HCEC 1CT (cell line): Measurements from ENCODE around the gene KIF16B.
"Not testable (repeated sequence)": the region's sequence is repeated elsewhere in the genome, so short reads cannot be mapped to it uniquely, and the experiment has no call there.

ENCODE experiments used
- DNase-seq: peaks from one replicate; pipeline ENCODE4 v3.0.0-alpha.2; 2017

Gene KIF16B, protein sequence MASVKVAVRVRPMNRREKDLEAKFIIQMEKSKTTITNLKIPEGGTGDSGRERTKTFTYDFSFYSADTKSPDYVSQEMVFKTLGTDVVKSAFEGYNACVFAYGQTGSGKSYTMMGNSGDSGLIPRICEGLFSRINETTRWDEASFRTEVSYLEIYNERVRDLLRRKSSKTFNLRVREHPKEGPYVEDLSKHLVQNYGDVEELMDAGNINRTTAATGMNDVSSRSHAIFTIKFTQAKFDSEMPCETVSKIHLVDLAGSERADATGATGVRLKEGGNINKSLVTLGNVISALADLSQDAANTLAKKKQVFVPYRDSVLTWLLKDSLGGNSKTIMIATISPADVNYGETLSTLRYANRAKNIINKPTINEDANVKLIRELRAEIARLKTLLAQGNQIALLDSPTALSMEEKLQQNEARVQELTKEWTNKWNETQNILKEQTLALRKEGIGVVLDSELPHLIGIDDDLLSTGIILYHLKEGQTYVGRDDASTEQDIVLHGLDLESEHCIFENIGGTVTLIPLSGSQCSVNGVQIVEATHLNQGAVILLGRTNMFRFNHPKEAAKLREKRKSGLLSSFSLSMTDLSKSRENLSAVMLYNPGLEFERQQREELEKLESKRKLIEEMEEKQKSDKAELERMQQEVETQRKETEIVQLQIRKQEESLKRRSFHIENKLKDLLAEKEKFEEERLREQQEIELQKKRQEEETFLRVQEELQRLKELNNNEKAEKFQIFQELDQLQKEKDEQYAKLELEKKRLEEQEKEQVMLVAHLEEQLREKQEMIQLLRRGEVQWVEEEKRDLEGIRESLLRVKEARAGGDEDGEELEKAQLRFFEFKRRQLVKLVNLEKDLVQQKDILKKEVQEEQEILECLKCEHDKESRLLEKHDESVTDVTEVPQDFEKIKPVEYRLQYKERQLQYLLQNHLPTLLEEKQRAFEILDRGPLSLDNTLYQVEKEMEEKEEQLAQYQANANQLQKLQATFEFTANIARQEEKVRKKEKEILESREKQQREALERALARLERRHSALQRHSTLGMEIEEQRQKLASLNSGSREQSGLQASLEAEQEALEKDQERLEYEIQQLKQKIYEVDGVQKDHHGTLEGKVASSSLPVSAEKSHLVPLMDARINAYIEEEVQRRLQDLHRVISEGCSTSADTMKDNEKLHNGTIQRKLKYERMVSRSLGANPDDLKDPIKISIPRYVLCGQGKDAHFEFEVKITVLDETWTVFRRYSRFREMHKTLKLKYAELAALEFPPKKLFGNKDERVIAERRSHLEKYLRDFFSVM (N-terminal part only)

DNA sequence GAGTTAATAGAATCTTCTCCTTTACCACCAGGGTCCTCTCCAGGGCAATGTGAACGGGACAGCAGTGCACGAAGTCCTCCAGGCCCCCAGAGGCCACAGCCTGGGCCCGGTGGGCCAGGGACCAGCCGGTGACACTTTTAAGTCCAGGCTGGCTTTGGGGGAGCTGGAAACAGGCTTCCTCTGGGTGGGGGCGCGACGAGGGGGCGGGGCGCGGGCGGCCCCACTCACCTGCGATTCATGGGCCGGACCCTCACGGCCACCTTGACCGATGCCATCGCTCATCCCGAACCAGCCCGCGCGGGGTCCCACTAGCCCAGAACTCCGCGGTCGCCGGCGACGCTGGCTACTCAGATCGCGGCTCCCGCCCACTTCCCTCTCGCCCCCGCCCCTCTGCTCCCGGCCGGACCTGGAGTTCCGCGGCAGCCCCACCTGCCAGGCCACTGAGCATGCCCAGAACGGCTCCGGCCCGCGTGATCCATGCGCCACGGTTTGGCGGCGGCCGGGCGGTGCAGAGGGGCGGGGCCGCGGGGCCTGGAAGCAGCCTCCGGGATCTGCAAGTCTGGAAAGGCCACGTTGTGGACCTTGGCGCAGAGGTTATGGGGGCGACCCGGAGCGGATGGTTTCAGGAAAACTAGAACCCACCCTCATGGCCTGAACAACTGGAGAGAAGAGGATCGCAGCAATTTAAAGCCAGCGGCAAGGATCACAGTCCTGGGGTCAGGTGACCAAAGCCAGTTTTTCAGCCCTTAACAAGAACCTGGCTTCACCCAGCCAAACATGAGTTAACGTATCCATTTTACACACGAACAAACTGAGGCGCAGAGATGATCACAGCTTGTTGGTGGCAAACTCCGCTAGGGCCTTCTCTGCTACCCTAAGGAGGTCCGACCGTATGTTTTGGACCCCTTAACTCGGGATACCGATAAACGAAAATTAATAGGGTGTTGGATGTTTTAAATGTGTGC lies at the start of gene KIF16B:
Gene KIF16B, minus strand, starts transcription at position 448 of the 965 bp plus-strand sequence. Its CDS starts 173 bp downstream, at position 275.
- peak; percentile 84 for DNase-seq

DNA sequence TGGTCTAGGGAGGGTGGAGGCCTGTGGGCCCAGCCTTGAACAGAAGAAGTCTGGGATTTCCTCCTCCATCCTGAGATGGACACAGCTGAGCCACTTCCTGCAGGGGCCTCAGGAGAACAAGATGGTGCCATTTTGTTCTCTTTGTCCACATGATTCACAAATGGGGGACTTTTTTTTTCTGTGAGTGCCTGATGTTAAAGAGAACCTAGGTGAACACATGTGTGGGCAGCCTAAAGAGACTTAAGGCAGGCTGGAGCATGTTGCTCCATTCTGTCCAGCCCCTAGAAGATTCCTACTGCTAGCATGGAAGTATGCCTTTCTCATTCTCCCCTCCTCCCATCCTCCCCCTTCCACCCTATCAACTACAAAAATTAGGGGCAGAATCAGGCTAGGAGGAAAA lies 49.3 kb upstream of the KIF16B start:
- DNase-seq: no peak

DNA sequence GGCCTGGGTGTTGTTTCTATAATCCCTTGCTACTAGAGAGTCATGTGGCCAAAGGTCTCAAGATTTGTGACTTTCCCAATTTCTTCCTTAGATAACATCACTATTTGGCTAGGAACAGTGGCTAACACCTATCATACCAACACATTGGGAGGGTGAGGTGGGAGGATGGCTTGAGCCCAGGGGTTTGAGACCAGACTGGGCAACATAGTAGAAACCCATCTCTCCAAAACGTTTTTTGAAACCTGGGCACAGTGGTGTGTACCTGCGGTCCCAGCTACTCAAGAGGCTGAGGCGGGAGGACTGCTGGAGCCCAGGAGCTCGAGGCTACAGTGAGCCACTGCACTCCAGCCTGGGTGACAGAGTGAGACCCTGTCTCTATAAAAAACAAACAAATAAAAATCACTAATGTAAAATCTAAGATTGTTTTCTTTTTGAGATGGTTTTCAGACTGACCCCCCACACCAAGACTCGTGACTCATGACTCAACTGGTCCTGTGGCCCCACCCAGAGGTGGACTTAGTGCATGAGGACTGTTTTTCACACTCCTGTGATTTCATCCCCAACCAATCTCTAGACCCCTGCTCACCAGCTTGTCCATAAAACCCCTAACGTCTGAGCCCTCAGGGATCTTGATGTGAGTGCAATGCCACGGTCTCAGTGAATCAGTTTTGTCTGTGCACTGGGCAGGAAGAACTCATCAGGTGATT lies 48.3 kb upstream of the KIF16B start:
- no peak for DNase-seq

DNA sequence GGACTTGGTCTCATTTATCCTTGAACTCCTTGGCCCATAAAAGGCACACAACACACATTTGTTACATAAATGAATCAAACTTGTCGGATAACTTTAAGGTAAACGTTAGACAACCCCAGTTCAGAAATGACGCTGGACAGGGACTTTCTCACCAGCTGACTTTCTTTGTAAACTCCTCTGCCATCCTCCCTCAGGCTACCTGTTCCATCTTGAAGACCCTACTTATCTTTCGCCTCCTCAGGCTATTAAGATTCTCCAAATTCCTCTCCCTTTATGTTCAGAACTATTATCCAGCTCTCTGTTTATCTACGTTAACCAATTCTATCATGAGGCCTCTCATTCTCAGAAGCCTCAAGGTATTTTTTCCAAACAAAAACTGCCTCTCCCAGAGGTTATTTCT lies 47.7 kb upstream of the KIF16B start:
- no peak for DNase-seq

DNA sequence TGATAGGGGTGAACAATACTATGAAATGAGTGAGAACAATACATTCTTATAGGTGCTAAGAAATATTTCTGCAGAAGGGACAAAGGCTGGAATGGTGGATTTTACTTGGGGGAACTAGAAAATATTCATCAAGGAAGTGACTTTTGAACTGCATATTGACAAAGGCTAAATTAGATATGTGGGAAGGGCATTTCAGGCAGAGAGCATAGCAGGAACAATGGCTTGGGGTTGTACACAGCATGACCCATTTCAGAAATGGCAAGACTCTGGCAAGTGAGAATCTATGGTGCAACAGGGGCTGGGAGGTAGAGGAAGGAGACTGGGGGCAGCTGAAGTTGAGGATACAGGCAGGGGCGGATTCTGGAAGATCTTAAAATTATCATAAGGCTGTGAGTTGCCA lies 46.7 kb upstream of the KIF16B start:
- no peak for DNase-seq

DNA sequence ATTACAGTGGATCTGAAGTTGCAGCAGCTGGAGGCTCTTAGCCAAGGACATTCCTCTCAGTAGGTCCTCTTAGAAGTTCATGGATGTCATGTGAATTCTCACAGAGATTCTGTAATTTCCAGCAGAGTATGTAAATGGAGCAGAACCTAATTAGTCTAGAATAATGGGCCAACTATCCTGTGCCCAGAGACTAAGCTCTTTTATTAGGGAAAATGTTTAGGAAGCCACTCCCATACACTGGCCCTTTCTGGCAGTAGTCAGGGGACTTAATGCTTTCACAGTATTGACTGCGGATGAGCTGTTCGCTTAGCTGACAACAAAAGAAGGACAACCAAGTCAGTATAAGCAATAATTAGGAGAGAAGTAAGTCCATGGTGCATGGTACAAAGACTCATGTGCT lies 43.8 kb upstream of the KIF16B start:
- no peak for DNase-seq

DNA sequence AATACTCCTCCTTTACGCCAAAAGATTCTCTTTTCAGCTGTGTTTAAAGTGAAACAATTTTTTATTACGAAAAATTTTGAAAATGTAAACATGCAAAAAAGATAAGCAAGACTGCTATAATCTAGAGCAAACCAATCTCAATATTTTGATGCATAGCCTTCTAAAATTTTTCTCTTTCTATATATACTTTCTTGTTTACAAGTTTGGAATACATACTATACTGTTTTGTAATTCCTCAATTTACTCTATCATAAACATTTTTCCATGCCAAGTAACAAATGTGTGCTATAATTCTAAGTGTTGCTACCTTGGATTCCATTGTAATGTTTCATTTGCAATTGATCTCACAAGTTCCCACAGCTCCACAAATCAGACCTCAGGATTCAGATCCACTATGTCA lies 43.1 kb upstream of the KIF16B start:
- no peak for DNase-seq

DNA sequence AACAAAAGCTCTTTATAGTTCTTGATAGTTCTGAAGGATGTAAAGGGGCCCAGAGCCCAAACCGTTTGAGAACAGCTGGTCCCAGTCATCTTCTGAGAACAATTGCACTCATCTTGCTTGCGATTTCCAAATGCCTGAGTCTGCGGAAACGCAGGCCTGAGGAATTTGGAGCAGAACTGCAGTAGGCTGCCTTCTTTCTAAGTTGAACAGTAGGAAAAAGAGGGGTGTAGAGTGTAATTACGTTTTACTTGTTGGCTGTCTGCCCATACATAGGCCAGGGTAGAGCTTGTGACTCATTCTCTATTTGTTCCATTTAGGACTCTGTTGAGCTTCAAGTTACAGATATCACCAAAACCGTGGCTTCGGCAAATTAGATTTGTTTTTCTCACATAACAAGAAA lies 42.0 kb upstream of the KIF16B start:
- DNase-seq: peak; percentile 88

DNA sequence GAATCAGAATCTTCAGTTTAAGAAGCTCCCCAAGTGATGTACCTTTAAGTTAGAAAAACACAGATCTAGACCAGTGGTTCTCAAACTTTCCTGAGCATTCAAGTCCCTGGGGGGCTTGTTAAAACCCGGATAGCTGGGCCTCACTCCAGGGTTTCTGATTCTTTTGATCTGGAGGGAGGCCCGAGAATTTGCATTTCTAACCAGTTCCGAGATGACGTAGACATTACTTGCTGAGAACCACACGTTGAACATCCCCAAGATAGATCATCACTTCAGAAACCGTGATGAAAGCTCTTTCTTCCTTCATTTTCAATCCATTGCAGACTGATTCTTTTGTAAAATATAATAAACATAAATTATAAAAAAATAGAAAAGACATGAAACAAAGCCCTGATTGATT lies 40.7 kb upstream of the KIF16B start:
- no peak for DNase-seq

DNA sequence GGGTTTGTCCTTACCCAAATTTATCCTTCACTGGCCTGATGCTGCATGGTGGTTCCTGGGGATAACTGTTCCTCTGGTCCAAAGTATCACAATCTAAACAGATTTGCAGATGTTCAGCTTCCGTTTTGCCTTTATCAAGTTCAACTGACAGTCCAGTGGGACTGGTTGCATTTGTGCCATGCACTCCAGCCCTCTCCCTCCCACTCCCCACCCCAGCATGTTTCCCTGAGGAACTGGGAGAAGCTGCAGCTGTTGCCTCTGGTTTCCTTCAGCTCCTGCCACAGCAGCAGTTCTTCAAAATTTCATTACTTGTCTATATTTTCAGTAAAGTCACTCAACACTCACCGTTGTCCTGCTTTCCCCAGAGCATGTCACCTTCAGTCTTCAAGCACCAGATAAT lies 39.5 kb upstream of the KIF16B start:
- no peak for DNase-seq

DNA sequence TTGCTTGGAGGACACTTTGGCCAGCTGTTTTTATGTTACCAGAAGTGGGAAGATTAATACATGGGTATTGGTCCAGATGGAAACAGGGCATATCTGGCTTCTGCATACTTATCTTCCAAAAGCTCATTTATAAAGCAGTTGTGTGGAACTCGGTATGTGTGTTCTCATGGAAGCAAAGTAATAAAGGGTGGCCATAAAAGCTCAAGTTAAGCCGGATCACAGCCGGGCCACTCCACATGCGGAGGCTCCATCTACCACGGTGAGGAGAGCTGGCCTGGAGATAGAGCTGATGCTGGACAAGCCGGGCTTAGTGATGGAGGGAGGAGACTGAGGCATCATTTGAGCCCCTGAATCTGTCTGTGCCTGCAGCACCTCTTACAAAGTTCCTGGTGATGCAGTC lies 38.6 kb upstream of the KIF16B start:
- no peak for DNase-seq

DNA sequence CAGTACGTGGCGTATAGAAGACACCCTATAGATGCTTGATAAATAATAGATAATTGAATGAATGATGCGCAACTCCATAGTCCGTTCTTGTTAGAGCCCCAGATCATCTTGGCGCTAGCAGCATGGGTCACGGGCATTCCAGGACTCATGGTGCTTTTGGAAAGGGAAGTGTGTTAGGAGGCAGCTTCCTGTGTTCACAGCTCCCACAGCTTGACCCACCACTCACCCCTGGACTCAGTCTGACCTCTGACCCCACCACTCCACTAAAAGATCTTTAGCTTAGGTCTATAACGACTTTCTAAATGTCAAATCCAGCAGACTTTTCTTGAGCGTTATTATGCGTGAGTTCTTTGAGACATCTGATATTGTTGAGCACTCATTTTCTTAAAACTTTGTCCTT lies 35.8 kb upstream of the KIF16B start:
- no peak for DNase-seq

DNA sequence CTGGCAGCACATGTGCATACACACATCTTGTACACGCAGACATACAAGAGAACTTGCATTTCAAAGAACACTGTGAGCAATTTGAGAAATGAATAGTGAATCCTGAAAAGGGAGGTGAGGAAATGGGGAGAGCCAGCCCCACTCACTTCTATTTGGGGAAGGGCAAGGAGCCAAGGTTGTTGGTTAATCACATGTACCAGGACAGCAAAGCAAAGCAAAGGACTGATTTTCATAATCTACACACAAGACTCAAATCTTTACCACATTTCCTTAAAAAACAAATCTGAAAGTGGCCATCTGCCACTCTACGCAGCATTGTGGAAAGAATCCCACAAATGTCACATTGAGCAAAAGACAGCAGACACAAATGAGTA lies 35.0 kb upstream of the KIF16B start:
- no peak for DNase-seq

DNA sequence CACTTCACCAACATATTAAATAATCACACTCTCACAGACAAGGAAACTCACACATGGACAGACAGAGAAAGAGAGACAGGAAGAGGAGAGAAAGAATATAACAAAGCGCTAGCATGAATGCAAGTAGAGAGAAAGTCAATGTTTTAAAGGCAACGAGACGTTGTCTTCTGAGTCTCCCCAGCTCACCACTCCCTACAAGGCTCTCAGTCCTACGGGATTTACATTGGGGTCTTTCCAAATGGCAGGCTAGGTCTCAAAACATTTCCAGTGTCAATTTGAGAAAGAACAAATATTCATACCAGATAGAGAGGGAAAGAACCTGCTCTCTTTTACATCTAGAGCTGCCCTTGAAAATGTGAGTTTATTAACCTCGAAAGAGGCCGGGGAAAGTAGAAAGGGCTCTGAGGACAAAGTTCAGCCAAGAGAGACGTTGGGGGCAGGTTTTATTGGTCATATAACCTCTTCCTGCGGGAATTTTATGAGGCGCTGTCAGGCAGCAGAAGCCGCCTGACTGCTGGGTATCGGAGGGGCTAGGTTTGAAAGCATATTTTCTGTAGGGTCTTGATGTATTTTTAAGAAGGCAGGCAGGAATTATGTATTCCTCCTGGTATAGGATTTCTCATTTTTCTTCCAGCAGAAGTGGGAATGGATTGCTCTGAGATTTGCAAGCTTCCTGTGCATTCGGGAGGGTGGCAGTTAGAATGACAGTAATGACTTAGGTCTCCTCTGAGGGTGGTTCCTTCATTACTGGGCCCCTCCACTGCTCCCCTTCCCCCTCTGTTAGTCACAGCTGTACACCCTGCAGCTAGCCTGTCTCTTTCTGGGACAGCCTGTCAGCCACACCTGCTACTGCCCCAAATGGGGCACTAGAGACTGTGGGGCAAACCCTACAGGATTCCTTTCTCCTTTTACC lies 34.4 kb upstream of the KIF16B start:
- DNase-seq: no peak

DNA sequence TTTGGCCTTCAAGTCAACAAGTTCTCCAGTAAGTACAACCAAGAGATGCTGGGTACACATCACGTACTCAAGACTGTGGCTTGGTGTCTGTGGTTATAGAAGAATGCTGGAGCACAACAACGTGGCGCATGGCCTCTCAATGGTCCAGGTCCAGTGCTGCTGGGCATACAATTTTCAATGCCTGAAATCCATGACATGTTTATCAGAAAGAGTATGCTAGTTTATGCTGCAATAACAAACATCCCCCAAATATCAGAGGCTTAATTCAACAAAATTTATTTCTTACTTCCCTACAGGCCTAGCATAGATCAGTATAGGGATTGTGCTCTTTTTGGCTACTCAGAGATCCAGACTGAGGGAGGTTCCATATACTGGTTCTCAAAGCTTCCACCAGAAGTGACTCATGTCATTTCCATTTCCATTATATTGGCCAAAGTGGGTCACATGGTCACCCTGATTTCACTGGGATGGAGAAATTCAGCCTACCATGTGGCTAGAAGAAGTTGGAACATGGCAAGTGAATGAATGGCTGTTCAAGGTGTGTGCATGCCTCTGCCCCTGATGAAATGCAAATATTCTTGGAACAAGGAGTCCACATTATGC lies 33.3 kb upstream of the KIF16B start:
- no peak for DNase-seq

DNA sequence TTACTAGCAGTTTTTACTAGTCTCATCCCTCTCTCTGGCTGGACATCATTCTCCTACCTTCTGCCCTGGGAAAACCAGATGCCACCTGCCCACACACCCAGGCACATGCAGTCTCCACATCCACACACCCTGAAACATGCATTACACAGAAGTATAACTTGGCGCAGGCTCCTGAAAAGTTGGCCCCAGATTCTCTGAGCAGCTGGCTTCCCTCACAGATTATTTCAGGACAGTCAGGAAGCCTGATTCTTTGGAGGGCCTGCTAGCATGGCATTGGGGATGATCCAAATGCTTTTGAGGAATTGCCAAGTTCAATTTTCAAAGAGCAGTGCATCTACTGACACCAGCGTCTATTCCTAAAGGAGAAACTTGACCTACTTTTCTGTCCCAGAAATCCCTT lies 27.8 kb upstream of the KIF16B start:
- DNase-seq: no peak

DNA sequence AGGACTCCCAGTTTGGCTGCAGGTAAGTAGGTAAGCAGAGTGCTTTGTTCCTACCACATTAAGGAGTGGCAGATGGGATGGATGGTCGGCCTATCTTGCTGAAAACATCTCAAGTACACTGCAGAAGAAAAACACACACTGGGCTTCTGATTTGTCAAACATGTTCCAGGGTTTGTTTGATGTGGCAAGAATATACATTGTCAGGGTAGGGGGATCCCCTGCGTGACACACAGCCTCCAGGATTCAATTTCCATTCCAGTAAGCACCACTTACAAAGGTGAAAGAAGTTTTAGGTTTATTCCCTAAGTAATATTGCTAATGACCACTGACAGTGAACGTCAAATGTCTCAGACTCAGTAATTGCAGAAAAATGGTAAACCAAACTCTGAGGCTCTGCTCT lies 26.0 kb upstream of the KIF16B start:
- DNase-seq: no peak

DNA sequence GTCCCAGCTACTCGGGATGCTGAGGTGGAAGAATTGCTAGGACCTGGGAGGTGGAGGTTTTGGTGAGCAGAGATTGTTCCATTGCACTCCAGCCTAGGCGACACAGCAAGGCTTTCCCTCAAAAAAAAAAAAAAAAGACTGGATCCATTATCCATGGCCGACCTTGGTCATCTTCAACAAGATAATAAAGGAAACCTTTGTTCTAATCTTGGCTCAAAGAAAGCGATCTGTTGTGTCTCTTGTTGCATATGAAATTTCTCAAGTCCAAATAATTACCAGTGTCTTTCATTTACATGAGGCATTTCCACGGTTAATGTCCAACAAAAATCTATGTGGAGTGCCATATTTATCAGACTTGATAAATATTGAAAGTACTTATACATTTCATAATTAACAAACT lies 23.7 kb upstream of the KIF16B start:
- DNase-seq: no peak

DNA sequence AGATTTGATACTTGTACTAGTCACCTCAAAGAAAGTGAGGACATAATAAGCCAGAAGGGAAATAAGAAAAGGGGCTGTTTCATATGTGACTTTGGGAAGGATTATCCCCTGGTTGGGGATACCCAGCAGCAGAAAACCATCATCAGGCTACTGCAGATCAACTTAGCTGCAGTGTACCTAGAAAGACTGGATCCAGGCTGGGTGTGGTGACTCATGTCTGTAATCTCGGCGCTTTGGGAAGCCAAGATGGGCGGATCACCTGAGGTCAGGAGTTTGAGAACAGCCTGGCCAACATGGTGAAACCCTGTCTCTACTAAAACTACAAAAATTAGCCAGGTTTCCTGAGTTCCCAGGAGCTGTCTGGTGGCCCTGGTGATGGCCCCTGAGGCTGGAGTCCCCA lies 23.2 kb upstream of the KIF16B start:
- DNase-seq: not testable (repeated sequence)

DNA sequence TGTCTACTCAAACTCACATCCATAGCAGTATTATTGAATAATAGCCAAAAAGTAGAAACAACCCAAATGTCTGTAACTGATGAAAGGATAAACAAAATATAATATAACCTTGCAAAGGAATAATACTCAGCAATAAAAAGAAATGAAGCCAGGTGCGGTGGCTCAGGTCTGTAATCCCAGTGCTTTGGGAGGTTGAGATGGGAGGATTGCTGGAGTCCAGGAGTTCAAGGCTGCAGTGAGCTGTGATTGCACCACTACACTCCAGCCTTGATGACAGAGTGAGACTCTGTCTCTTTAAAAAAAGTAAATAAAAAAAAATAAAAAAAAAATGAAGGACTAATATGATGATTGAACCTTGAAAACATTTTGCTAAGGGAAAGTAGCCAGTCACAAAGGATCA lies 22.1 kb upstream of the KIF16B start:
- DNase-seq: no peak
